HG02970 (cell line): ENCODE data around the gene KHSRP.
"Not testable (repeated sequence)": the region's sequence is repeated elsewhere in the genome, so short reads cannot be mapped to it uniquely, and the experiment has no call there.

ENCODE experiments used
- ATAC-seq: cut with Tn5 transposase; IDR thresholded peaks from one replicate; pipeline ENCODE4 v1.9.1; 2021; ENCODE audit warnings: mild to moderate bottlenecking, moderate library complexity, moderate number of reproducible peaks; ENCODE audit not compliant: unreplicated experiment, low FRiP score

KHSRP gene

GRCh38 chr19:6423499-6424194 is 964 bp downstream of the KHSRP start:
- no peak for ATAC-seq

- no peak for ATAC-seq
Observed at GRCh38 chr19:6421075-6422014, 3.3 kb downstream of the KHSRP start.

GRCh38 chr19:6418562-6418932 is 6.1 kb downstream of the KHSRP start:
- no peak for ATAC-seq

- ATAC-seq = no peak
Observed at GRCh38 chr19:6417713-6418561, 6.7 kb downstream of the KHSRP start.

- ATAC-seq = no peak
Observed at GRCh38 chr19:6416658-6417405, 7.8 kb downstream of the KHSRP start.

GRCh38 chr19:6415591-6416190 is 8.9 kb downstream of the KHSRP start:
- ATAC-seq = no peak

GRCh38 chr19:6414793-6415590 is 9.6 kb downstream of the KHSRP start:
- ATAC-seq = no peak

- no peak for ATAC-seq
Observed at GRCh38 chr19:6413721-6414643, 10.6 kb downstream of the KHSRP start.

GRCh38 chr19:6413291-6413690 is 11.3 kb downstream of the KHSRP start:
- no peak for ATAC-seq

GRCh38 chr19:6412447-6413091 is 12.0 kb downstream of the KHSRP start:
- ATAC-seq = no peak

- ATAC-seq = no peak
Observed at GRCh38 chr19:6412061-6412446, 12.6 kb downstream of the KHSRP start.

GRCh38 chr19:6409346-6409745 is 15.3 kb downstream of the KHSRP start:
- ATAC-seq = no peak

- no peak for ATAC-seq
Observed at GRCh38 chr19:6406401-6406800, 18.2 kb downstream of the KHSRP start.

- no peak for ATAC-seq
Observed at GRCh38 chr19:6402837-6403608, 21.6 kb downstream of the KHSRP start.

- no peak for ATAC-seq
Observed at GRCh38 chr19:6402058-6402457, 22.6 kb downstream of the KHSRP start.

- not testable (repeated sequence) for ATAC-seq
Observed at GRCh38 chr19:6400062-6400944, 24.3 kb downstream of the KHSRP start.
